GM11168 (cell line): ENCODE measurements around the gene RICTOR.

Source experiments
- in situ Hi-C: fragments of 300-500 bp; cut with MboI; formaldehyde crosslinking; loops from one replicate; pipeline ENCODE4 v1.12.0; 2022; ENCODE audit warnings: low sequenced_read_pairs; ENCODE audit not compliant: unreplicated experiment

RICTOR gene

GRCh38 chr5:39015743-39016586 lies 58.2 kb downstream of the RICTOR start:
- in situ Hi-C loops, result no loop called here

GRCh38 chr5:39014561-39014960 lies 59.6 kb downstream of the RICTOR start:
- in situ Hi-C loops, result loop anchor here (5.0 kb wide), 1 partner anchor 88 kb away; no protein-coding TSS in a partner anchor

DNA sequence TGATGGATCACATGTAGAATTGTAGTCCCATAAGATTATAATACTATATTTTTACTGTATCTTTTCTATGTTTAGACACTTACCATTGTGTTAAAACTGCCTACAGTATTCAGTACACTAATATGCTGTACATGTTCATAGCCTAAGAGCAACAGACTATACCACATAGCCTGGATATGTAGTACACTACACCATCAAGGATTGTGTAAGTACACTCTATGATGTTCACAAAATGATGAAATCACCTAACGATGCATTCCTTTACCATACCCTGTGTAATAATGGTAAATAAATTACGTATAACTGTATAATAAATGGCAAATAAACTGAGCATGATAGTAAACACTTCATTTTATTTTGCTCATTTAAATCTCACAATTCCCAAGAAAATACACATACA lies 60.3 kb downstream of the RICTOR start:
- in situ Hi-C loops, result loop anchor here (5.0 kb wide), 1 partner anchor 88 kb away; no protein-coding TSS in a partner anchor

DNA sequence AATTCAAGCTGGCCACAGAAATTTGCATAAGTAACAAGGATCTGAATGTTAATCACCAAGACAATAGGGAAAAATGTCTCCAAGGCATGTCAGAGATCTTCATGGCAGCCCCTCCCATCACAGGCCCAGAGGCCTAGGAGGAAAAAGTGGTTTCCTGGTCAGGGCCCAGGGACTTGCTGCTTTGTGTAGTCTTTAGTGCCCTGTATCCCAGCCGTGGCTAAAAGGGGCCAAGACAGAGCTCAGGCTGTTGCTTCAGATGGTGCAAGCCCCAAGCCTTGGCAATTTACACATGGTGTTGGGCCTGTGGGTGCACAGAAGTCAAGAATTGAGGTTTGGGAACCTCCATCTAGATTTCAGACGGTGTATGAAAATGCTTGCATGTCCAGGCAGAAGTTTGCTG lies 63.2 kb downstream of the RICTOR start:
- in situ Hi-C loops, result loop anchor here (5.0 kb wide), 1 partner anchor 91 kb away; no protein-coding TSS in a partner anchor

DNA sequence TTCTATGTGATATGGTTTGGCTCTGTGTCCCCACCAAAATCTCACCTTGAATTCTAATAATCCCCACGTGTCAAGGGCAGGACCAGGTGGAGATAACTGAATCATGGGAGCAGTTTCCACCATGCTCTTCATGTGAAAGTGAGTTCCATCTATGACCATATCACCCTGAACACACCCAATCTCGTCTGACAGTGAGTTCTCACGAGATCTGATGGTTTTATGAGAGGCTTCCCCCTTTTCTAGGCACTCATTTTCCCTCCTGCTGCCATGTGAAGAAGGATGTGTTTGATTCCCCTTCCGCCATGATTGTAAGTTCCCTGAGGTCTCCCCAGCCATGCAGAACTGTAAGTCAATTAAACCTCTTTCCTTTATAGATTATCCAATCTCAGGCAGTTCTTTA lies 64.2 kb downstream of the RICTOR start:
- in situ Hi-C loops, result loop anchor here (5.0 kb wide), 1 partner anchor 92 kb away; no protein-coding TSS in a partner anchor

- in situ Hi-C loops, result no loop called here
Measured at GRCh38 chr5:39009280-39009679, 64.9 kb downstream of the RICTOR start.

DNA sequence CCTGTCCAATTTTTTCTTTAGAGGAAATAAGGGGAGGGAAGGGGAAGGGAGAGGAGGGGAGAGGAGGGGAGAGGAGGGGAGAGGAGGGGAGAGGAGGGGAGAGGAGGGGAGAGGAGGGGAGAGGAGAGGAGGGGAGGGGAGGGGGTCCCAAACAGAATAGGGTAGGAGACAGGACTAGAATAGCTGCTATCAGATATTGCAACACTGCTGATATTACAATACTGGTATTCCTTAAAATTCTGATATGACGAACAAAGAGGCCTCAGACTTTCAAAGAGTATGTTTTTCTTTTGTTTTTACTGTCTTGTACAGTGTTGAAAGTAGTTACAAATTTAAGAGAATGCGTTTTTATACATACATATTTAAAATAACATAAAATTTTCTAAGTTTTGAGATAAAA lies 67.5 kb downstream of the RICTOR start:
- in situ Hi-C loops, result no loop called here

DNA sequence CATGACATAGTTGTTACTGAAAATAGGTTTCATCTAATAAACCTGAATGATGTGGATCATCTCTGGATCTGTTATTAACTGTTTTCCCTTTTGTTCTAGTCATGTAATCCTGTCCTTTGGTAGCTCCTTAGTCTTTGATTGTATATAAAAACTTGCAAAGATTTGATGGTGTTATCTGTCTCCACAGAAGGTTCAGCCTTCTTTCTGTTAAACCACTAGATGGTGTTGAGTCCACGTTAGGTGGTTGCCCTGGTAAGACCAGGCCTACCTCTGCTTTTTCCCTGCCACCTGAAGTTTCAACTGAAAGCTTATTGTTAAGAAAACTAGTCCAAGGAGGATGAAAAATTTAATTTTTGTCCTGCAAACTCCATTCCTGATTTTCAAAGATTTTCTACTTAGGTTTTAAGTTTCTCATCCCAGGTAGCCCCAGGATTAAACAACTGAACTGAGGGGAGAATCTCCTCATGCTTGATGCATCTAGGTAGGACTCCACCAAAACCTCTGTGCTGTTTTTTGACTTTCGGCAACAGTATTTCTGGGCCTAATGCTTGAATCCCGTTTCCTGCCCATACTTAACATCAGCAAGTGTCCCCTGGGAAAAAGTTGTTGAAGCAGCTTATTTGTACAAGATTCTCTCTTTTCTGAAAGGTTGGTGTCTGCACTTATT lies 68.5 kb downstream of the RICTOR start:
- in situ Hi-C loops, result no loop called here

DNA sequence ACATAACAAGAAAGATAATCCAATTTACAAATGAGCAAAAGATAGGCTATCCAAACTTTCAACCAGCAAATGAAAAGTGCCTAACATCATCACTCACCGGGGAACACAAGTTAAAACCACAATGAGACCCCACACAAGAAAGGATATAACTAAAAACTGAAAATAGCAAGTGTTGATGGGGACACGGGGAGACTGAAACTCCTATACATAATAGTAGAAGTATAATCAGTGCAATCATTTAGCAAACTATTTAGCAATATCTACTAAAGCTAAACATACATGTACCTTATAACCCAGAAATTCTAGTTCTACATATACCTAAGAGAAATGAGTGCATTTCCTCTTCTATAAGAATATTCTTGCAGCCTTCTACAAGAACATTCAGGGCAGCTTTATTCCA lies 72.5 kb downstream of the RICTOR start:
- in situ Hi-C loops, result no loop called here

DNA sequence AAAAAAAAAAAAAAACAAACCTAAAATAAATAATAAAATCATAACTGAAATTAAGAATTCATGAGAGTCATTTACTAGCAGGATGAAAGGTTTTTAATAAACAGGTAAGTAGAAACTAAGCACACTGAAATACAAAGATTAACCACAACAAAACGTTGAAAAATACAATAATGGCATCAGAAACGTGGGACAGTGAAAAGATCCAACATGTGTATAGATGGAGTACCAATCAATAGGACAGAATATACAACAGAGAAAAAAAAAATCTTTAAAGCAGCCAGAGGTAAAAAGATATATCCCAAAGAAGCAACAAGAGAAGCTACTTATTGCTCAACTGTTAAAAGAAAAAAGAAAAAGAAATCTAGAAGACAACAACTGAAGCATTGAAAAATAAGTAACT lies 75.2 kb downstream of the RICTOR start:
- in situ Hi-C loops, result no loop called here

- in situ Hi-C loops, result no loop called here
Measured at GRCh38 chr5:38997591-38997990, 76.6 kb downstream of the RICTOR start.

DNA sequence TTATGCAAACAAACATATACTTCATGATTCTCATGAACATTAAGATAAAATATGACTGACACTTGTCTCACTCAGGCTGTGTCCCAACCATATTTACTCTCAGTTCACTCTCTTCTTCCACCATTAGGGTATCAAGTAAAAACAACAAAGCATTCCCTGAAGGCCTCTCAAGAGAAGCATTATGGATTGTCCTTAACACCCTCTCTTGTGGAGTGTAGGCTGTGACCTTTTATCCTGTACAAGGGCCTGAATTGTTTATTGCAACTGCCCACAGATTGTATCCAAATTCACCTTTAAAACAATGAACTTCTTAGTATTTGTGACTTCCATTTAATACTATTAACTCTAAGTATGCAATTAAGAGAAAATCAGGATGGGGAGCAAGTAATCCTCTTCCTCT lies 78.1 kb downstream of the RICTOR start:
- in situ Hi-C loops, result no loop called here

- in situ Hi-C loops, result loop anchor here (5.0 kb wide), 1 partner anchor 93 kb away; no protein-coding TSS in a partner anchor
Measured at GRCh38 chr5:38994324-38994927, 79.8 kb downstream of the RICTOR start.

DNA sequence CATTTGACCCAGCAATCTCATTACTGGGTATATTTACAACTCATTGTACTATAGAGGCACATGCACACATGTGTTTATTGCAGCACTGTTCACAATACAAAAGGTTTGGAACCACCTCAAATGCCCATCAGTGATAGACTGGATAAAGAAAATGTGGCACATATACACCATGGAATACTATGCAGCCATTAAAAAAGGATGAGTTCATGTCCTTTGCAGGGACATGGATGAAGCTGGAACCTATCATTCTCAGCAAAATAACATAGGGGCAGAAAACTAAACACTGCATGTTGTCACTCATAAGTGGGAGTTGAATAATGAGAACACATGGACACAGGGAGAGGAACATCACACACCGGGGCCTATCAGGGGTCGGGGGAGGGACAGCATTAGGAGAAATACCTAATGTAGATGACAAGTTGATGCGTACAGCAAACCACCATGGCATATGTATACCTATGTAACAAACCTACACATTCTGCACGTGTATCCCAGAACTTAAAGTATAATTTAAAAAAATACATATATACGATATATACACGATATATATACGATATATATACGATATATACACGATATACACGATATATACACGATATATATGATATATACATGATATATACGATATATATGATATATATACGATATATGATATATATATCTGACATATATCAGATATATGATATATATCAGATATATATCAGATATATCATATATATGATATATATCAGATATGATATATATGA lies 84.1 kb downstream of the RICTOR start:
- in situ Hi-C loops, result loop anchor here (5.0 kb wide), 1 partner anchor 97 kb away; no protein-coding TSS in a partner anchor

GRCh38 chr5:38985909-38986452 lies 88.2 kb downstream of the RICTOR start:
- in situ Hi-C loops, result no loop called here

GRCh38 chr5:38979535-38979934 lies 94.7 kb downstream of the RICTOR start:
- in situ Hi-C loops, result no loop called here

- in situ Hi-C loops, result no loop called here
Measured at GRCh38 chr5:38978036-38978435, 96.2 kb downstream of the RICTOR start.

DNA sequence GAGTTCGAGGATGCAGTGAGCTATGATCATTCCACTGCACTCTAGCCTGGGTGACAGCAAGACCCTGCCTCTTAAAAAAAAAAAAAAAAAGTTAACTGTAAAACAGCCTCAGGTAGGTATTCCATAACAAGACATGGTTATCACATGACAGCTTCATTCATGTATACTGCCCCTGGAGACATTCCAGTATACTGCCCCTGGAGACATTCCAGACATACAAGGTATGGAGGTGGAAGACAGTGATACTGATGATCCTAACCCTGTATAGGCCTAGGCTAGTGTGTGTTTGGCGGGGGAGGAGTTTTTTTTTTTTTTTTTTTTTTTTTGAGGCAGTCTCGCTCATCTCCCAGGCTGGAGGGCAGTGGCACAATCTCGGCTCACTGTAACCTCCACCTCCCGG lies 105.5 kb downstream of the RICTOR start:
- in situ Hi-C loops, result no loop called here

DNA sequence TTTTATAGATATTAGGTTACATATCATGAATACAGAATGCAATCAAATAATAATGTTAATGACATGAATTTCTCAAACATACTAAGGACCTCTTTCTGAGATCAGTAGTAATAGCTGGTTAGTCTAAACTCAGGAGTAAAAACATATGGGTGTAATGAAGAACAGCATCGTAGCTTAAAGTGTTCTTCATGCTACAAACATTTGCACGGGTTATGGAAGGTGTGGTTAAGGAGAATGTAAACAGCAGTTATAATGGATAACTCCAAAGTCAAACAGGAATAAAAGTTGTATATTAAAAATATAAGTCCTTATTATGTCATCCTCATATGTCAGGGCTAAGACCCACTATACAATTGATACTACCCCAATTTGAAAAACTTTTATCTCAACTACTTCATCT lies 112.5 kb downstream of the RICTOR start:
- in situ Hi-C loops, result no loop called here

DNA sequence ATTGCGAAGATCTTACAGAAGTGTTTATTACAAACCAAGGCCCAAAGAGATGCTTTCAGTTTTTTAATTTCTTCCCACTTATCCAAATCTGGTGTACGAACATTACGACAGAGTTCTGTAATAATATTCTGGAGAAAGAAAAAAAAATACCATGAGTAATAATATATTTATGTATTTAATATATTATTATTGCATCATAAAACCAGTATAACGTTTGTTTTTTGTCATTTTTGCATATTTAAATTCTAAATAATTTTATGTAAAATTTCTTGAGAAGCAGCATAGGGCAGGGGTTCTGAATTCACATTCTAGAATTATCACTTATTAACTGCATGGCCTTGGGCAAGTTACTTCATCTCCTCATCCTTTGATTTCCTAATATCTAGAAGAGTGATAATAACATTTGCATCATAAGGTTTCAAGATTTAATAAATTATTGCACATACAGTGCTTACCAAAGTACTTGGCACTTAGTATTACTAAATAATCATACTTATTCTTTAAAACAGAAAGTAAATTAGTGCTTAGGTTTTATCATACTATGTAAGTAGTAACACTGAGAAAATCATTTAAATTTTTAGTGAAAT lies 120.7 kb downstream of the RICTOR start:
- in situ Hi-C loops, result no loop called here
